HepG2 (cell line): Measurements from ENCODE around the gene DEPDC1B. TPM values are rescaled to one million over a fixed set of nuclear protein-coding genes. Genes with fewer than 3 reads are reported as not detected.

Experiments used
- ARID2 ChIP-seq: sonication (generic); formaldehyde crosslinking; IDR thresholded peaks from 2 replicates; pipeline ENCODE4 v1.8.1; 2022; ENCODE audit warnings: mild to moderate bottlenecking, missing genetic modification reagents, borderline replicate concordance
- ARNT ChIP-seq: fragments of 450-650 bp; IDR thresholded peaks from 2 replicates; pipeline ENCODE4 v1.6.1; 2017
- CCAR2 ChIP-seq: fragments of 200-400 bp; formaldehyde crosslinking; optimal IDR thresholded peaks from 2 replicates; pipeline ENCODE3; 2018; ENCODE audit warnings: low read depth, mild to moderate bottlenecking, low read length, moderate library complexity
- DBP ChIP-seq: sonication (generic); formaldehyde crosslinking; IDR thresholded peaks from 2 replicates; pipeline ENCODE4 v1.4.0; 2020; ENCODE audit warnings: missing genetic modification reagents; ENCODE audit errors: not compliant biosample characterization
- HOXD1 ChIP-seq: sonication (generic); formaldehyde crosslinking; IDR thresholded peaks from 2 replicates; pipeline ENCODE4 v1.5.0; 2020; ENCODE audit warnings: missing genetic modification reagents
- KIAA2018 ChIP-seq: sonication (generic); formaldehyde crosslinking; IDR thresholded peaks from 2 replicates; pipeline ENCODE4 v1.5.0; 2020; ENCODE audit warnings: mild to moderate bottlenecking, missing genetic modification reagents, borderline replicate concordance
- KLF16 ChIP-seq, 2 experiments: sonication (generic) in 1 of 2; formaldehyde crosslinking in 1 of 2; IDR thresholded peaks; 2 replicates each; pipeline versions ENCODE4 v1.6.1 to v1.8.0; 2016 to 2023; ENCODE audit warnings: missing genetic modification reagents in 2 of 2, missing compliant biosample characterization in 1 of 2
- MYNN ChIP-seq: sonication (generic); formaldehyde crosslinking; IDR thresholded peaks from 2 replicates; pipeline ENCODE4 v1.4.0; 2020; ENCODE audit warnings: mild to moderate bottlenecking, low read depth, missing genetic modification reagents
- REL ChIP-seq: sonication (generic); formaldehyde crosslinking; conservative IDR thresholded peaks from 2 replicates; pipeline ENCODE4 v1.8.0; 2022; ENCODE audit warnings: mild to moderate bottlenecking, missing genetic modification reagents, moderate library complexity
- RNF219 ChIP-seq: sonication (generic); formaldehyde crosslinking; IDR thresholded peaks from 2 replicates; pipeline ENCODE4 v1.5.0; 2020; ENCODE audit warnings: mild to moderate bottlenecking, missing genetic modification reagents
- ZBTB14 ChIP-seq: sonication (generic); formaldehyde crosslinking; IDR thresholded peaks from 2 replicates; pipeline ENCODE4 v1.4.0; 2020; ENCODE audit warnings: missing genetic modification reagents
- ZNF136 ChIP-seq: sonication (generic); formaldehyde crosslinking; IDR thresholded peaks from 2 replicates; pipeline ENCODE4 v1.8.1; 2022; ENCODE audit warnings: low read depth, mild to moderate bottlenecking, moderate library complexity, missing genetic modification reagents
- ZNF317 ChIP-seq: sonication (generic); formaldehyde crosslinking; IDR thresholded peaks from 2 replicates; pipeline ENCODE4 v1.5.0; 2020; ENCODE audit warnings: mild to moderate bottlenecking, missing genetic modification reagents
- ZNF382 ChIP-seq: sonication (generic); formaldehyde crosslinking; IDR thresholded peaks from 2 replicates; pipeline ENCODE4 v1.5.0; 2020; ENCODE audit warnings: missing genetic modification reagents, mild to moderate bottlenecking, borderline replicate concordance
- ZNF747 ChIP-seq: sonication (generic); formaldehyde crosslinking; IDR thresholded peaks from 2 replicates; pipeline ENCODE4 v1.8.1; 2023; ENCODE audit warnings: missing genetic modification reagents, mild to moderate bottlenecking, borderline replicate concordance
- ZSCAN29 ChIP-seq: sonication (generic); formaldehyde crosslinking; conservative IDR thresholded peaks from 2 replicates; pipeline ENCODE4 v1.4.0; 2020; ENCODE audit warnings: mild to moderate bottlenecking, missing genetic modification reagents
- polyA plus RNA-seq, 8 experiments: library from polyadenylated mRNA; depleted of rRNA in 3 of 8; stranded (reverse) in 7 of 8; unstranded in 1 of 8; fragments of >200 nt; fragmentation: Illumina TruSeq in 4 of 8; extraction: Trizol in 4 of 8; gene quantifications; 2 replicates each; pipeline versions ENCODE4 v1.2.1 to v1.2.3, GENCODE V29; 2011 to 2016; ENCODE audit warnings: low read depth in 4 of 8, missing spikeins in 1 of 8, mixed read lengths in 1 of 8; ENCODE audit not compliant: insufficient read depth in 1 of 8
- total RNA-seq, 5 experiments: library from RNA; depleted of rRNA; stranded (reverse); fragments of >200 nt; fragmentation: Illumina TruSeq; extraction: Trizol; gene quantifications; 2 replicates each; pipeline ENCODE4 v1.2.3, GENCODE V29; 2016; ENCODE audit warnings: low read depth in 1 of 5

DEPDC1B gene
- total and polyA plus RNA-seq, 2 of the 13 experiments (the other 11 are each of a cell fraction or from before 2014, with no cell fraction given) = 29.5 to 51.3 TPM

- TF ChIP-seq RNF219 (0 out of 2 replicates have a peak, but pooled peaks have one; percentile 30), ZSCAN29 (CRISPR knock-in tag) (peak; percentile 47; the same call in 1 of the 2 replicates), ZNF382 (CRISPR knock-in tag) (no peak), KIAA2018 (CRISPR knock-in tag) (no peak), DBP (CRISPR knock-in tag) (no peak), REL (CRISPR knock-in tag) (peak; percentile 91), KLF16 (CRISPR knock-in tag; IDR thresholded peaks at IDR 0.05) (peak; percentile 12 to 75; a peak in 1 of 4 replicates), ZNF317 (peak; percentile 39; the same call in 1 of the 2 replicates), CCAR2 (no peak), ARID2 (CRISPR knock-in tag) (peak; percentile 95), MYNN (CRISPR knock-in tag) (no peak), HOXD1 (CRISPR knock-in tag) (0 out of 2 replicates have a peak, but pooled peaks have one; percentile 33), ZNF747 (CRISPR knock-in tag) (no peak), ZNF136 (CRISPR knock-in tag) (peak; percentile 91; the same call in 1 of the 2 replicates), ZBTB14 (CRISPR knock-in tag) (no peak), ARNT (no peak)
These were observed at the start of gene DEPDC1B (continued) for GRCh38 chr5:60699609-60700415.
